HG02884 (cell line): Measurements from ENCODE around the gene CUEDC1.
A peak's percentile ranks its signal among the peaks of the same experiment; 100 is the strongest.

Experiments
- ATAC-seq: cut with Tn5 transposase; IDR thresholded peaks from one replicate; pipeline ENCODE4 v1.9.1; 2021; ENCODE audit warnings: mild to moderate bottlenecking, moderate library complexity; ENCODE audit not compliant: unreplicated experiment

Gene CUEDC1

GRCh38 chr17:57919918-57920317 is 35.3 kb downstream of the CUEDC1 start:
- ATAC-seq, result no peak

GRCh38 chr17:57918017-57918895 is 37.0 kb downstream of the CUEDC1 start:
- ATAC-seq, result no peak

GRCh38 chr17:57916925-57917858 is 38.0 kb downstream of the CUEDC1 start:
- ATAC-seq, result no peak

- ATAC-seq, result no peak
These were observed 39.0 kb downstream of the CUEDC1 start for GRCh38 chr17:57915985-57916757.

GRCh38 chr17:57915544-57915943 is 39.7 kb downstream of the CUEDC1 start:
- no peak for ATAC-seq

- no peak for ATAC-seq
These were observed 40.7 kb downstream of the CUEDC1 start for GRCh38 chr17:57914273-57915142.

GRCh38 chr17:57913575-57914272 is 41.5 kb downstream of the CUEDC1 start:
- ATAC-seq, result no peak

GRCh38 chr17:57911834-57912673 is 43.2 kb downstream of the CUEDC1 start:
- no peak for ATAC-seq

GRCh38 chr17:57910462-57911420 is 44.5 kb downstream of the CUEDC1 start:
- ATAC-seq, result no peak

- no peak for ATAC-seq
These were observed 45.7 kb downstream of the CUEDC1 start for GRCh38 chr17:57909551-57909950.

GRCh38 chr17:57908278-57908677 is 46.9 kb downstream of the CUEDC1 start:
- no peak for ATAC-seq

- ATAC-seq, result no peak
These were observed 48.3 kb downstream of the CUEDC1 start for GRCh38 chr17:57906910-57907309.

- no peak for ATAC-seq
These were observed 49.2 kb downstream of the CUEDC1 start for GRCh38 chr17:57905875-57906455.

- ATAC-seq, result no peak
These were observed 51.3 kb downstream of the CUEDC1 start for GRCh38 chr17:57903961-57904360.

- peak; percentile 40 for ATAC-seq
These were observed 52.1 kb downstream of the CUEDC1 start for GRCh38 chr17:57902800-57903759.
